Skeletal muscle satellite cell (primary cell): ENCODE measurements around the gene ITGAE.
"Not testable (repeated sequence)": the region's sequence is repeated elsewhere in the genome, so short reads cannot be mapped to it uniquely, and the experiment has no call there.

Source experiments
- H3K27me3 ChIP-seq: 2 replicates; pipeline ENCODE4 v1.7.0; 2013; ENCODE audit warnings: low read length; ENCODE audit not compliant: control insufficient read depth, insufficient read depth
- H3K36me3 ChIP-seq: 2 replicates; pipeline ENCODE4 v1.7.0; 2013; ENCODE audit warnings: mild to moderate bottlenecking, control low read depth, low read length; ENCODE audit not compliant: insufficient read depth
- H3K4me1 ChIP-seq: 2 replicates; pipeline ENCODE4 v1.7.0; 2013; ENCODE audit warnings: low read length; ENCODE audit not compliant: control insufficient read depth, insufficient read depth
- H3K4me2 ChIP-seq: 2 replicates; pipeline ENCODE4 v1.7.0; 2013; ENCODE audit warnings: mild to moderate bottlenecking, low read length
- H3K4me3 ChIP-seq: 2 replicates; pipeline ENCODE4 v1.7.0; 2013; ENCODE audit warnings: low read length
- H3K9ac ChIP-seq: 2 replicates; pipeline ENCODE4 v1.7.0; 2013; ENCODE audit warnings: mild to moderate bottlenecking, low read depth, low read length, moderate library complexity
- H3K9me3 ChIP-seq: replicated peaks from 2 replicates; pipeline ENCODE4 v1.7.0; 2013; ENCODE audit warnings: mild to moderate bottlenecking, control low read depth, low read length

The ITGAE gene

DNA sequence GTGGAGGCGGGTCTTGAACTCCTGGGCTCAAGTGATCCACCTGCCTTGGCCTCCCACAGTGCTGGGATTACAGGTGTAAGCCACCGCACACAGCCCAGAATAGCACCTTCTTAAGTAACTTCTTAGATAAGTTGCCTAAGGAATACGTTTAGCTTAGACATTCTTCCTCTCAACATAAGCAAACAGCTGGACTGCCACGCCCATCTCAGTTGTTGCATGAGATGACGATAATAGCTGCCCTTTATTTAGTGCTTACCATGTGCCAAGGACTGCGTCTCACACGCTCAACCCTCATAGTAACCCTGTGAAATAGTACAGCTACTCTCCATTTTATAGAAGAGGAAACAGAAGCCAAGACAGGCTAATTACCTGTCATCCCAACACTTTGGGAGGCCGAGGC, 65.5 kb downstream of the ITGAE start:
- Histone ChIP-seq H3K4me3 (no peak overlapping the region), H3K36me3 (no peaks in the 10 kb centered on the region), H3K4me2 (no peak overlapping the region), H3K4me1 (peaks cover 25% of the 10 kb centered on the region), H3K9me3 (no peaks in the 10 kb centered on the region), H3K27me3 (no peaks in the 10 kb centered on the region), H3K9ac (no peak overlapping the region)

DNA sequence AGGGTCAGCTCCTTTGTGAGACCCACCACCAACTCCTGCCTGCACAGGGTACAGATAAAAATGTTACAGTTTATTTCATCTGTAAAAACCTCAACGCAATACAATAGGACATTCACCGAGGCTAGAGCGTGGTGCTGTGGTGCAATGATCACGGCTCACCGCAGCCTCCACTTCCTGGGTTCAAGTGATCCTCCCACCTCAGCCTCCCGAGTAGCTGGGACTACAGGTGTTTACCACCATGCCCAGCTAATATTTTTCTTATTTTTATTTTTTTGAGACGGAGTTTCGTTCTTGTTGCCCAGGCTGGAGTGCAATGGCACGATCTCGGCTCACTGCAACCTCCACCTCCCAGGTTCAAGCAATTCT, 66.1 kb downstream of the ITGAE start:
- not testable (repeated sequence) for H3K36me3 ChIP-seq, H3K4me2 ChIP-seq, H3K9ac ChIP-seq, H3K4me3 ChIP-seq, H3K27me3 ChIP-seq, H3K9me3 ChIP-seq
- peaks cover 26% of the 10 kb centered on the region for H3K4me1 ChIP-seq

DNA sequence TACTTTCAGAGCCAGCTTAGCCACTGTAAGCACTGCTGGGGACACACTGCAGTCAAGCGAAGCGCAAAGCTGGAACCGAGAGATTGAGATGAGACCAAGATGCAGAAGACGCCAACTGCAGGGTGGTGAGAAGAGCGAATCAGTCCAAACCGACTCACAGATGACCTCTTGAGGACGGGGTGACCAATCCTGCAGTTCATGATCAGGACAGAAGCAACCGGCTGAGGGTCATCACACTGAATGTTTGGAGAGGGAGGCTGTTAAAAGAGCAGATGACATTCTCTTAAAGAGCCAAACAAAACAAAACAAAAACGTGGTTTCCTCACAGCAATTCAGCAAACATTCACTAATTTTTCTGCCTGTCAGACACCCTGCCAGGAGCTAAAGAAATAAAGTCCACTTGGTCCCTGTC, 68.8 kb downstream of the ITGAE start:
- H3K27me3 ChIP-seq, result no peaks in the 10 kb centered on the region
- H3K9me3 ChIP-seq, result no peaks in the 10 kb centered on the region
- no peaks in the 10 kb centered on the region for H3K36me3 ChIP-seq
- peak overlapping the region; percentile 68 for H3K4me2 ChIP-seq
- H3K9ac ChIP-seq, result no peak overlapping the region
- H3K4me1 ChIP-seq, result peaks cover 15% of the 10 kb centered on the region
- no peak overlapping the region for H3K4me3 ChIP-seq

DNA sequence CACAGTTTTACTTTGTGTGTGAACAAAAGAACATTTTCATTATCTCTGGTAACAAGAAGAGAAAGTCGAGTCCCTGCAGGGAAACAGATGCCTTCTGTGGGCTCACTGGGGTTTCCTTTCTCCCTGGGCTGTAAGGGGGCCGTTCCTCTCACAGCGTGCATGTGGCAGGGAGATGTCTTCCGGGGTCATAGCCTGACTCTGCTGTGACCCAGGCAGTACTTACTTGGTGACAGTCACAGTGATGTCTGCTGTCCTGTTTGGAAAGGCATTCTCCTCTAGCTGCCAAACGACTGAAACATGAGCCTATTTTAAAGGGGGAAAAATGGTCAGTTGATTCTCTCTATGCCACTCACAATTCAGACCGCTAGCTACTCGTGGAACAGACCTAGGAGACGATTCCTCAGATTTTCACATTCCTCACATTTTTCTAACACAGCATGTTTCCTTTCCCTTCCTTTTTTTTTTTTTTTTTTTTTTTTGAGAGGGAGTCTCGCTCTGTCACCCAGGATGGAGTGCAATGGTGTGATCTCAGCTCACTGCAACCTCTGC, 70.0 kb downstream of the ITGAE start:
- H3K9me3 ChIP-seq, result no peaks in the 10 kb centered on the region
- H3K36me3 ChIP-seq, result peaks cover 4% of the 10 kb centered on the region
- H3K9ac ChIP-seq, result peak overlapping the region; percentile 9
- H3K4me2 ChIP-seq, result peak overlapping the region; percentile 3
- no peaks in the 10 kb centered on the region for H3K27me3 ChIP-seq
- H3K4me1 ChIP-seq, result peaks cover 15% of the 10 kb centered on the region
- H3K4me3 ChIP-seq, result no peak overlapping the region

DNA sequence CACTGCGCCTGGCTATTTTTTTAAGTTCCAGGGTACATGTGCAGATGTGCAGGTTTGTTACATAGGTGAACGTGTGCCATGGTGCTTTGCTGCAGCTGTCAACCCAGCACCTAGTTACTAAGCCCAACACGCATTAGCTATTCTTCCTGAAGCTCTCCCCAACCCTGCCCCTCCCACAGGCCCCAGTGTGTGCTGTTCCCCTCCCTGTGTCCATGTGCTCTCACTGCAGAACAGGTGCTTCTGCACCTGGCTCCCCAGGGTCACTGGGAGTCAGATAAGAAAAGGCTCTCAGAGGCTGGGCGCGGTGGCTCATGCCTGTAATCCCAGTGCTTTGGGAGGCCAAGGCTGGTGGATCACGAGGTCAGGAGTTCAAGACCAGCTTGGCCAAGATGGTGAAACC, 71.1 kb downstream of the ITGAE start:
- no peaks in the 10 kb centered on the region for H3K9me3 ChIP-seq
- no peak overlapping the region for H3K4me3 ChIP-seq
- H3K36me3 ChIP-seq, result peaks cover 8% of the 10 kb centered on the region
- H3K4me1 ChIP-seq, result peaks cover 20% of the 10 kb centered on the region
- no peaks in the 10 kb centered on the region for H3K27me3 ChIP-seq
- no peak overlapping the region for H3K9ac ChIP-seq
- H3K4me2 ChIP-seq, result no peak overlapping the region

DNA sequence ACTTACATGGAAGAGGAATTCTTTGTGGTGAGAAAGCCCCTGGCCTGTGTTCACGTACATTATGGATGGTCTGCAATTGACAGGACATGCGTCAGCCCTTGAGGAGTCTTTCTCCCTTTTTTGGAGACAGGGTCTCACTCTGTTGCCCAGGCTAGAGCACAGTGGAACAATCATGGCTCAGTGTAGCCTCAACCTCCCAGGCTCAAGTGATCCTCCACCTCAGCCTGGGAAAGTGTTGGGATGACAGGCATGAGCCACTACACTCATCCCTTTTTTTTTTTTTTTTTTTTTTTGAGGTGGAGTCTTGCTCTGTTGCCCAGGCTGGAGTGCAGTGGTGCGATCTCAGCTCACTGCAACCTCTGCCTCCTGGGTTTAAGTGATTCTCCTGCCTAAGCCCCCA, 72.9 kb downstream of the ITGAE start:
- not testable (repeated sequence) for H3K4me2 ChIP-seq, H3K9me3 ChIP-seq, H3K27me3 ChIP-seq, H3K9ac ChIP-seq, H3K36me3 ChIP-seq, H3K4me3 ChIP-seq
- peaks cover 26% of the 10 kb centered on the region for H3K4me1 ChIP-seq

DNA sequence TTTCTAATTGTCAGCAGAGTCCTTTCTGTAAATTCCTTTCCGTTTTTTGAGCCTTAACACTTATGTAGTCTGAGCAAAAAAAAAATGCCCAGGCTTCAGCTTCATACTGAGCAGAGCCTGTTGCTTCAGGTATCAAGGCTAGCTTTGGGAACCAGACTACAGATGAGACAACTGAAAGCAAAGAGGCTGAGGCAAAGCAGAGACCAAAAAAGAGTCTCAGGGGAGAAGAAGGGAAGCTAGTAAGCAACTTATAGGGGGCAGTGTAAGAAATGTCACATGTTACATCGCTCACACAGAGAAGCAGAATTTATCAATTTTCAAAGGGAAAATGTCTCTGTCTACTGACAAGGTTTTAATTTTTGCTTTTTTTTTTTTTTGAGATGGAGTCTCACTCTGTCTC, 73.9 kb downstream of the ITGAE start:
- H3K36me3 ChIP-seq, result peaks cover 8% of the 10 kb centered on the region
- peaks cover 26% of the 10 kb centered on the region for H3K4me1 ChIP-seq
- H3K4me2 ChIP-seq, result no peak overlapping the region
- H3K4me3 ChIP-seq, result no peak overlapping the region
- no peak overlapping the region for H3K9ac ChIP-seq
- no peaks in the 10 kb centered on the region for H3K27me3 ChIP-seq
- no peaks in the 10 kb centered on the region for H3K9me3 ChIP-seq

DNA sequence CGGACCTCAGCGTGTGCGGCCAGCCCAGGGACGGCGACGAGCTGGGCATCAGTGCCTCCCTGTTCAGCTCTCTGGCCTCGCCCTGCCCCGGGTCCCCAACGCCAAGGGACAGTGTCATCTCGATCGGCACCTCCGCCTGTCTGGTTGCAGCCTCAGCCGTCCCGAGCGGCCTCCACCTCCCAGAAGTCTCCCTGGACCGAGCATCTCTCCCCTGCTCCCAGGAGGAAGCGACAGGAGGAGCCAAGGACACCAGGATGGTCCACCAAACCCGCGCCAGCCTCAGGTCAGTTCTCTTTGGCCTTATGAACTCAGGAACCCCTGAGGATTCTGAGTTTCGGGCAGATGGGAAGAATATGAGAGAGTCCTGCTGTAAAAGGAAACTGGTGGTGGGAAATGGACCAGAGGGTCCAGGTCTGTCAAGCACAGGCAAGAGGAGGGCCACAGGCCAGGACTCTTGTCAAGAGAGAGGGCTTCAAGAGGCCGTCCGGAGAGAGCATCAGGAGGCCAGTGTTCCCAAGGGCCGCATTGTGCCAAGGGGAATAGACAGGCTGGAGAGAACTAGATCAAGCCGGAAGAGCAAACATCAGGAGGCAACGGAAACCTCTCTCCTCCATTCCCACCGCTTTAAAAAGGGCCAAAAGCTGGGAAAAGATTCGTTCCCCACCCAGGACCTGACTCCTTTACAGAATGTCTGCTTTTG, 76.5 kb downstream of the ITGAE start:
- no peaks in the 10 kb centered on the region for H3K27me3 ChIP-seq
- H3K36me3 ChIP-seq, result peaks cover 8% of the 10 kb centered on the region
- peak overlapping the region; percentile 87 for H3K4me2 ChIP-seq
- H3K9me3 ChIP-seq, result no peaks in the 10 kb centered on the region
- peak overlapping the region; percentile 91 for H3K4me3 ChIP-seq
- peak overlapping the region; percentile 93 for H3K9ac ChIP-seq
- H3K4me1 ChIP-seq, result peaks cover 31% of the 10 kb centered on the region

DNA sequence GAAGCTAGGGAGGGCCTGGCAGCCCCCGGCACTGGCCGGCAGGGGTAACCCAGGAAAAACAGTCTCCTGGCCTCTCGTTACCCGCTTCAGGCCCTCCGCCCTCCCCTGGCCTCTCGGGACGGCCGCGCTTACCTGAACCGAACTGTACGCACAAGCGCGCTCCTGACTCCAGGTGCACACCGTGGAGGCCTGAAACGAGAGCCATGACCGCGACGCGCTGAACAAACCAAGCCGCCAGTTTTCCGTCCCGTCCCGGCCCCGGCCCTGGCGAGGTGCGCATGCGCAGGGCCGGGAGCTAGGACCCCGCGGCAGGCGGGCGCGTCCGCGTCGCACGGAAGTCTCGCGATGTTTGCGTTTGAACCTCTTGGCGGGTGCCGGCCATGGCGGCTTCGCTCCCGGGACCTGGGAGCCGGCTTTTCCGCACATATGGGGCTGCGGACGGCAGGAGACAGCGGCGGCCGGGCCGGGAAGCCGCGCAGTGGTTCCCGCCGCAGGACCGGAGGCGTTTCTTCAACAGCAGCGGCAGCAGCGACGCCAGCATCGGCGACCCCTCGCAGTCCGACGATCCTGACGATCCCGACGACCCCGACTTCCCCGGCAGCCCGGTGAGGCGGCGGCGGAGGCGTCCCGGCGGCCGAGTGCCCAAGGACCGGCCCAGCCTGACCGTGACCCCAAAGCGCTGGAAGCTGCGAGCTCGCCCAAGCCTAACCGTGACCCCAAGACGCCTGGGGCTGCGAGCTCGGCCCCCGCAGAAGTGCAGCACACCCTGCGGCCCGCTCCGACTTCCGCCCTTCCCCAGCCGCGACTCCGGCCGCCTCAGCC, 77.2 kb downstream of the ITGAE start, which contains the start of gene HASPIN:
Gene HASPIN, plus strand, starts transcription at position 348 of the 822 bp plus-strand sequence. Its CDS starts 33 bp downstream, at position 381.
- H3K9ac ChIP-seq, result peak within 1 kb of the TSS; percentile 93
- peaks cover 9% of the 10 kb centered on the region for H3K36me3 ChIP-seq
- peak within 1 kb of the TSS; percentile 87 for H3K4me2 ChIP-seq
- H3K9me3 ChIP-seq, result no peaks in the 10 kb centered on the region
- no peaks in the 10 kb centered on the region for H3K27me3 ChIP-seq
- H3K4me3 ChIP-seq, result peak within 1 kb of the TSS; percentile 91
- H3K4me1 ChIP-seq, result peaks cover 31% of the 10 kb centered on the region

DNA sequence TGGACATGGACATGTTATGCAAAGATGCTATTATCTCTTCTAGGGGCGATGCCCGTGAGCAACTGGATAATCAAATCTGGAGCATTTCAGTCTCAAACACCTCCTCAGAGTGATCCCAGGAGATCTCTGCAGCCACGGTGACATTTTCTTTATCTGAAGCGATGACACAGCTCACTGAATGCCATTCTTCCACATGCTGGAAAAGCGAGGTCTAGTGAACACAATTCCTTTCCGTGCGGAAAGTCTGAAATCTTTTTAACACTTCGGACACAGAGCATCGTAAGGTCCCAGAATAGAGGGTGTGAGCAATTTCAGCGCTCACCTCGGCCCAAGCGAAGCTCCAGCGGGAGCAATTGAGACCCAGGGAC, 77.8 kb downstream of the ITGAE start:
- H3K4me1 ChIP-seq, result peaks cover 31% of the 10 kb centered on the region
- peak overlapping the region; percentile 87 for H3K4me2 ChIP-seq

DNA sequence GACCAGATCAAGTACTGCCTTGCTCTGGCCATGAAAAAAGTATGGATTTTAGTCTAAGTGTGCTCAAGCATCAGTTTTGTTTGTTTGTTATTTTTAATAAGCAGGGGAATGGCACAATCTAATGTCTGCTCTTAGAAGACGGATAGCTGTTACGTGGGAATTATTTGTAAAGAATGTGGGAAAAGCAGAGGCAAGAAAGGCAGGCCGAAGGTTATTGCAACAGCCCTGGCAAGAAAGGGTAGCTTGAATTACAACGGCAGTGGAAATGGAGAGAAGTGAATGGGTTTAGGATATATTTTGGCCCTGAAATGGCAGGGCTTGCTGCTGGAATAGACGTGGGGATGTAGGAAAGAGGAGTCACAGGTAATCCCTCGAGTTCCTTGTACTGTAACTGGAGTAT, 78.3 kb downstream of the ITGAE start:
- Histone ChIP-seq H3K27me3 (no peaks in the 10 kb centered on the region), H3K4me2 (peak overlapping the region; percentile 87), H3K4me3 (peak overlapping the region; percentile 91), H3K36me3 (peaks cover 19% of the 10 kb centered on the region), H3K4me1 (peaks cover 31% of the 10 kb centered on the region), H3K9ac (peak overlapping the region; percentile 93), H3K9me3 (no peaks in the 10 kb centered on the region)

More for the DNA sequence above, 77.8 kb downstream of the ITGAE start:
- peak overlapping the region; percentile 91 for H3K4me3 ChIP-seq
- peak overlapping the region; percentile 93 for H3K9ac ChIP-seq
- no peaks in the 10 kb centered on the region for H3K27me3 ChIP-seq
- H3K9me3 ChIP-seq, result no peaks in the 10 kb centered on the region
- peaks cover 14% of the 10 kb centered on the region for H3K36me3 ChIP-seq
